Neutrophil (primary cell): ENCODE results near the gene AKT3.
"Not testable (repeated sequence)": the region's sequence is repeated elsewhere in the genome, so short reads cannot be mapped to it uniquely, and the experiment has no call there.

Experiments
- H3K27ac ChIP-seq: fragments of 200-600 bp; sonication (generic); 2 replicates; pipeline ENCODE4 v1.5.1; 2016; ENCODE audit warnings: mild to moderate bottlenecking, moderate library complexity
- H3K27me3 ChIP-seq: fragments of 200-600 bp; sonication (generic); 2 replicates; pipeline ENCODE4 v1.6.0; 2016; ENCODE audit warnings: mild to moderate bottlenecking
- H3K36me3 ChIP-seq: fragments of 200-600 bp; sonication (generic); 2 replicates; pipeline ENCODE4 v1.5.1; 2017
- H3K4me1 ChIP-seq, 2 experiments: fragments of 200-600 bp in 1 of 2; sonication (generic) in 1 of 2; 1 replicate in 1 of 2; 2 replicates in 1 of 2; pipeline versions ENCODE4 v1.5.1 to v1.6.1; 2013 to 2016; ENCODE audit warnings: low read depth in 1 of 2, low read length in 1 of 2, mild to moderate bottlenecking in 1 of 2, moderate library complexity in 1 of 2; ENCODE audit not compliant: control insufficient read depth in 1 of 2, insufficient read depth in 1 of 2
- H3K4me3 ChIP-seq, 2 experiments: fragments of 200-600 bp in 1 of 2; sonication (generic) in 1 of 2; 1 replicate in 1 of 2; 2 replicates in 1 of 2; pipeline ENCODE4 v1.5.1; 2013 to 2016; ENCODE audit warnings: low read depth in 1 of 2, low read length in 1 of 2, mild to moderate bottlenecking in 1 of 2, moderate library complexity in 1 of 2
- H3K9me3 ChIP-seq: fragments of 200-600 bp; sonication (generic); 2 replicates; pipeline ENCODE4 v1.5.1; 2016
- CTCF ChIP-seq: fragments of 200-600 bp; sonication (generic); IDR thresholded peaks from 2 replicates; pipeline ENCODE4 v1.5.1; 2016; ENCODE audit warnings: antibody characterized with exemption

Gene AKT3

GRCh38 chr1:243821177-243821680 lies 28.8 kb downstream of the AKT3 start:
- no peak for TF ChIP-seq CTCF
- no peak overlapping the region for H3K4me3 ChIP-seq
- H3K4me1 ChIP-seq: no peaks in the 10 kb centered on the region
- no peak overlapping the region for H3K27ac ChIP-seq
- H3K9me3 ChIP-seq: no peaks in the 10 kb centered on the region
- no peaks in the 10 kb centered on the region for H3K36me3 ChIP-seq
- no peaks in the 10 kb centered on the region for H3K27me3 ChIP-seq

GRCh38 chr1:243819438-243819839 lies 30.6 kb downstream of the AKT3 start:
- H3K36me3 ChIP-seq: no peaks in the 10 kb centered on the region
- H3K9me3 ChIP-seq: no peaks in the 10 kb centered on the region
- no peak overlapping the region for H3K4me3 ChIP-seq
- H3K4me1 ChIP-seq: no peaks in the 10 kb centered on the region
- H3K27me3 ChIP-seq: no peaks in the 10 kb centered on the region
- no peak overlapping the region for H3K27ac ChIP-seq
- TF ChIP-seq CTCF: no peak

GRCh38 chr1:243818978-243819377 lies 31.1 kb downstream of the AKT3 start:
- TF ChIP-seq CTCF: no peak
- H3K4me3 ChIP-seq: no peak overlapping the region

GRCh38 chr1:243814718-243815117 lies 35.3 kb downstream of the AKT3 start:
- no peaks in the 10 kb centered on the region for H3K4me1 ChIP-seq

More at GRCh38 chr1:243818978-243819377, 31.1 kb downstream of the AKT3 start:
- Histone ChIP-seq H3K4me1 (no peaks in the 10 kb centered on the region), H3K9me3 (no peaks in the 10 kb centered on the region), H3K36me3 (no peaks in the 10 kb centered on the region), H3K27ac (no peak overlapping the region), H3K27me3 (no peaks in the 10 kb centered on the region)

GRCh38 chr1:243807346-243807745 lies 42.7 kb downstream of the AKT3 start:
- H3K27me3 ChIP-seq, H3K4me3 ChIP-seq, H3K9me3 ChIP-seq, H3K27ac ChIP-seq, H3K36me3 ChIP-seq, H3K4me1 ChIP-seq: not testable (repeated sequence)

More at GRCh38 chr1:243814718-243815117, 35.3 kb downstream of the AKT3 start:
- Histone ChIP-seq H3K36me3 (no peaks in the 10 kb centered on the region), H3K27ac (no peak overlapping the region), H3K9me3 (no peaks in the 10 kb centered on the region), H3K4me3 (no peak overlapping the region), H3K27me3 (no peaks in the 10 kb centered on the region)
- TF ChIP-seq CTCF: no peak

- Histone ChIP-seq H3K4me1 (no peaks in the 10 kb centered on the region), H3K27me3 (no peaks in the 10 kb centered on the region), H3K9me3 (no peaks in the 10 kb centered on the region), H3K27ac (no peak overlapping the region), H3K36me3 (no peaks in the 10 kb centered on the region), H3K4me3 (no peak overlapping the region)
- TF ChIP-seq CTCF: no peak
Measured at GRCh38 chr1:243806310-243806709, 43.7 kb downstream of the AKT3 start.
